Suprapubic skin (tissue), 3 donors: ENCODE measurements around the gene PUM1.

Experiments used
- POLR2AphosphoS5 ChIP-seq, 3 donors: sonication (generic); formaldehyde crosslinking; IDR thresholded peaks; one replicate each; pipeline ENCODE4 v1.6.1; 2017; ENCODE audit warnings: antibody characterized with exemption in 3 of 3
- TF ChIP-seq, protein P1 (sequence below), 2 donors: fragments of 200-600 bp in 1 of 2; fragments of 450-650 bp in 1 of 2; sonication (generic) in 1 of 2; IDR thresholded peaks; one replicate each; pipeline ENCODE4 v1.5.1; 2016 to 2019; ENCODE audit warnings: antibody characterized with exemption in 2 of 2, mild to moderate bottlenecking in 1 of 2, moderate library complexity in 1 of 2

DNA sequence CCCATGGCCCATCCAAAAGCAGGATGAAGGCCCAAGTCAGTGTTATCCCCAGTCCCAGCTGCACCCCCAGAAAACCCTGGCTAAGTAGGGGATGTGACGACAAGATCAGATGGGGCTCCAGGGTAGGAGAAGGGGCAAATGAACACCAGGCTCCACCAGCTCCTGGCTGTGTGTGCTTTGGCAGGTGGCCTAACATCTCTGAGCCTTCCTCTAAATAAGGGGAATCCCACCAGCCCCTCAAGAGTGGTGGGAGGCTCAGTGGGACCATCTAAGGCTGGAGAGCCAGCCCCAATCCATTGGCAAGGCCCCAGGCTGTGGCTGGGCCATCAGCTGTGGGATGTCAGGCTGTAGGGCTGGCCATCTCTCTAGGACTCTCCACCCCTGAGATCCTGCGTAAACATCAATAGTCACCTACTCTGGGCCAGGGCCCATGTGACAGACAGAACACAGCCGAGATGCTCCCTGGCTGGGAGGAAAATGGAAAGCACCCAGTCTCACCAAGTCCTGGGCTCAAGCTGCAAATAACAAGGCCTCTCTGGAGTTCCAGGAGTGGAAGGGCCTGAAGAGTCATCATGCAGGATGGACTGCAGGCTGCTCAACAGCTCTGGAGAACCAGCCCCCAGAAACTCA is 164.5 kb downstream of the PUM1 start:
- TF ChIP-seq, protein P1, sequence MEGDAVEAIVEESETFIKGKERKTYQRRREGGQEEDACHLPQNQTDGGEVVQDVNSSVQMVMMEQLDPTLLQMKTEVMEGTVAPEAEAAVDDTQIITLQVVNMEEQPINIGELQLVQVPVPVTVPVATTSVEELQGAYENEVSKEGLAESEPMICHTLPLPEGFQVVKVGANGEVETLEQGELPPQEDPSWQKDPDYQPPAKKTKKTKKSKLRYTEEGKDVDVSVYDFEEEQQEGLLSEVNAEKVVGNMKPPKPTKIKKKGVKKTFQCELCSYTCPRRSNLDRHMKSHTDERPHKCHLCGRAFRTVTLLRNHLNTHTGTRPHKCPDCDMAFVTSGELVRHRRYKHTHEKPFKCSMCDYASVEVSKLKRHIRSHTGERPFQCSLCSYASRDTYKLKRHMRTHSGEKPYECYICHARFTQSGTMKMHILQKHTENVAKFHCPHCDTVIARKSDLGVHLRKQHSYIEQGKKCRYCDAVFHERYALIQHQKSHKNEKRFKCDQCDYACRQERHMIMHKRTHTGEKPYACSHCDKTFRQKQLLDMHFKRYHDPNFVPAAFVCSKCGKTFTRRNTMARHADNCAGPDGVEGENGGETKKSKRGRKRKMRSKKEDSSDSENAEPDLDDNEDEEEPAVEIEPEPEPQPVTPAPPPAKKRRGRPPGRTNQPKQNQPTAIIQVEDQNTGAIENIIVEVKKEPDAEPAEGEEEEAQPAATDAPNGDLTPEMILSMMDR (IDR thresholded peaks at IDR 0.05): no peak
- TF ChIP-seq POLR2AphosphoS5 (IDR thresholded peaks at IDR 0.05): no peak
